SK-N-SH (cell line): ENCODE measurements around the gene SPACA6. TPM values are rescaled to one million over a fixed set of nuclear protein-coding genes. Genes with fewer than 3 reads are reported as not detected.

Experiments used
- CTCF ChIA-PET: fragments of 300-600, 350-600 bp; formaldehyde crosslinking; extraction: SDS; loops from one replicate; lab custom pipeline; 2021; lab: Yijun Ruan, JAX
- POLR2A ChIA-PET: fragments of 350-600 bp; sonication (Branson Sonifier 250); formaldehyde crosslinking; extraction: SDS; loops from one replicate; lab custom pipeline; 2020; ENCODE audit warnings: antibody characterized with exemption, inconsistent platforms; lab: Yijun Ruan, JAX
- DNase-seq: peaks from one replicate; pipeline ENCODE4 v3.0.0; 2012
- H2AFZ ChIP-seq: fragments of 200-600 bp; sonication (generic); 2 replicates; pipeline ENCODE4 v1.8.1; 2016; ENCODE audit warnings: antibody characterized with exemption, mild to moderate bottlenecking, low read depth
- H3F3A ChIP-seq: fragments of 200-600 bp; sonication (generic); replicated peaks from 2 replicates; pipeline ENCODE3; 2016; ENCODE audit warnings: antibody characterized with exemption, mild to moderate bottlenecking; ENCODE audit not compliant: insufficient read depth
- H3K27ac ChIP-seq, 2 experiments: fragments of 200-500 bp in 1 of 2; fragments of 200-600 bp in 1 of 2; sonication (Bioruptor generic) in 1 of 2; sonication (generic), shearing (Covaris generic) in 1 of 2; 2 replicates each; pipeline versions ENCODE4 v1.5.1 to v1.6.1; 2014 to 2016; ENCODE audit warnings: low read depth in 2 of 2, inconsistent platforms in 1 of 2, low read length in 1 of 2, mild to moderate bottlenecking in 1 of 2, mixed read lengths in 1 of 2
- H3K27me3 ChIP-seq: fragments of 200-600 bp; sonication (generic), shearing (Covaris generic); 2 replicates; pipeline ENCODE4 v1.6.1; 2016; ENCODE audit warnings: mixed run types; ENCODE audit not compliant: insufficient read depth
- H3K36me3 ChIP-seq, 2 experiments: fragments of 200-500 bp in 1 of 2; fragments of 200-600 bp in 1 of 2; sonication (Bioruptor generic) in 1 of 2; sonication (generic) in 1 of 2; replicated peaks in 1 of 2; 2 replicates each; pipeline versions ENCODE3 to v1.5.1; 2014 to 2016; ENCODE audit warnings: low read length in 1 of 2, mild to moderate bottlenecking in 1 of 2; ENCODE audit not compliant: insufficient read depth in 2 of 2, control insufficient read depth in 1 of 2
- H3K4me1 ChIP-seq, 2 experiments: fragments of 200-500 bp in 1 of 2; fragments of 200-600 bp in 1 of 2; sonication (Bioruptor generic) in 1 of 2; sonication (generic), shearing (Covaris generic) in 1 of 2; 2 replicates each; pipeline versions ENCODE4 v1.5.1 to v1.6.1; 2014 to 2016; ENCODE audit warnings: low read depth in 1 of 2, low read length in 1 of 2, mixed run types in 1 of 2; ENCODE audit not compliant: insufficient read depth in 2 of 2, control insufficient read depth in 1 of 2
- H3K4me2 ChIP-seq: fragments of 200-600 bp; sonication (generic), shearing (Covaris generic); 2 replicates; pipeline ENCODE4 v1.6.1; 2017; ENCODE audit warnings: mixed run types
- H3K4me3 ChIP-seq, 2 experiments: fragments of 200-500 bp in 1 of 2; fragments of 200-600 bp in 1 of 2; sonication (Bioruptor generic) in 1 of 2; sonication (generic), shearing (Covaris generic) in 1 of 2; 2 replicates each; pipeline versions ENCODE4 v1.5.1 to v1.8.1; 2014 to 2016; ENCODE audit warnings: low read depth in 2 of 2, inconsistent platforms in 1 of 2, low read length in 1 of 2, mild to moderate bottlenecking in 1 of 2, mixed read lengths in 1 of 2, moderate library complexity in 1 of 2
- H3K79me2 ChIP-seq: fragments of 200-600 bp; sonication (generic); 2 replicates; pipeline ENCODE4 v1.8.1; 2017; ENCODE audit warnings: mild to moderate bottlenecking; ENCODE audit not compliant: insufficient read depth
- H3K9ac ChIP-seq: fragments of 200-600 bp; sonication (generic); 2 replicates; pipeline ENCODE4 v1.6.1; 2017; ENCODE audit warnings: mixed run types
- H3K9me2 ChIP-seq: fragments of 200-600 bp; sonication (generic); 2 replicates; pipeline ENCODE4 v1.6.1; 2017; ENCODE audit warnings: mixed run types
- H3K9me3 ChIP-seq: fragments of 200-600 bp; sonication (generic); 2 replicates; pipeline ENCODE4 v1.6.1; 2017; ENCODE audit warnings: mixed run types, mild to moderate bottlenecking, moderate library complexity
- H4K20me1 ChIP-seq: fragments of 200-600 bp; sonication (generic); 2 replicates; pipeline ENCODE4 v1.6.1; 2017; ENCODE audit warnings: mild to moderate bottlenecking, mixed run types; ENCODE audit not compliant: insufficient read depth
- EP300 ChIP-seq, 2 experiments: IDR thresholded peaks; 2 replicates each; pipeline versions ENCODE4 v1.4.0 to v1.6.1; 2012; ENCODE audit warnings: borderline replicate concordance in 1 of 2, low read depth in 1 of 2, low read length in 1 of 2
- FOSL2 ChIP-seq: IDR thresholded peaks from 2 replicates; pipeline ENCODE4 v1.4.0; 2012; ENCODE audit warnings: low read depth, mild to moderate bottlenecking, moderate library complexity, borderline replicate concordance
- FOXJ3 ChIP-seq: sonication (generic); formaldehyde crosslinking; IDR thresholded peaks from 2 replicates; pipeline ENCODE4 v1.5.1; 2020; ENCODE audit warnings: mild to moderate bottlenecking, missing genetic modification reagents
- GABPA ChIP-seq: IDR thresholded peaks from 2 replicates; pipeline ENCODE4 v1.4.0; 2012; ENCODE audit warnings: low read depth, mild to moderate bottlenecking
- IRF3 ChIP-seq: fragments of 150-350 bp; IDR thresholded peaks from 2 replicates; pipeline ENCODE4 v1.6.1; 2016; ENCODE audit warnings: mild to moderate bottlenecking, low read depth, low read length
- JUND ChIP-seq: IDR thresholded peaks from 2 replicates; pipeline ENCODE4 v1.4.0; 2012
- MAX ChIP-seq: IDR thresholded peaks from 2 replicates; pipeline ENCODE4 v1.4.0; 2012; ENCODE audit warnings: low read depth
- MEF2A ChIP-seq: IDR thresholded peaks from 2 replicates; pipeline ENCODE4 v1.4.0; 2012; ENCODE audit warnings: low read depth, borderline replicate concordance
- POLR2AphosphoS5 ChIP-seq: IDR thresholded peaks from 2 replicates; pipeline ENCODE4 v1.6.1; 2012; ENCODE audit warnings: low read depth, low read length
- RAD21 ChIP-seq: IDR thresholded peaks from 2 replicates; pipeline ENCODE4 v1.6.1; 2012; ENCODE audit warnings: mild to moderate bottlenecking, low read length
- REST ChIP-seq: IDR thresholded peaks from 2 replicates; pipeline ENCODE4 v1.6.1; 2012; ENCODE audit warnings: mild to moderate bottlenecking, low read depth, low read length, moderate library complexity
- SMC3 ChIP-seq: IDR thresholded peaks from 2 replicates; pipeline ENCODE4 v1.6.1; 2012; ENCODE audit warnings: low read depth, low read length, improper control_type of control experiment
- TCF12 ChIP-seq: IDR thresholded peaks from 2 replicates; pipeline ENCODE4 v1.4.0; 2012
- USF1 ChIP-seq: IDR thresholded peaks from 2 replicates; pipeline ENCODE4 v1.4.0; 2012; ENCODE audit warnings: low read depth, borderline replicate concordance
- USF2 ChIP-seq: fragments of 150-350 bp; IDR thresholded peaks from 2 replicates; pipeline ENCODE4 v1.6.1; 2017; ENCODE audit warnings: antibody characterized with exemption, low read length, low read depth, borderline replicate concordance
- WGBS: methylation state at CpG from one replicate; pipeline ENCODE4 v1.1.6; 2017; ENCODE audit warnings: low lambda C conversion rate; 5-methylcytosine and 5-hydroxymethylcytosine counted together
- polyA plus RNA-seq, 3 experiments: library from polyadenylated mRNA; depleted of rRNA; stranded (reverse); fragments of >200 nt; gene quantifications; 2 replicates each; pipeline ENCODE4 v1.2.3, GENCODE V29; 2012

Gene SPACA6
- polyA plus RNA-seq, 1 of the 3 experiments (the other 2 are of a cell fraction), result 15.8 TPM

GRCh38 chr19:51710163-51710562 lies 17.0 kb downstream of the SPACA6 start (continued):
- TF ChIP-seq USF2, result no peak
- no peak for TF ChIP-seq POLR2AphosphoS5
- TF ChIP-seq, all 33 proteins: peak for 0

GRCh38 chr19:51711702-51712101 lies 18.6 kb downstream of the SPACA6 start:
- Histone ChIP-seq H3K27ac (no peak overlapping the region), H3K27me3 (peaks cover 3% of the 10 kb centered on the region; the same call in 1 of the 2 replicates), H3K4me1 (no peaks in the 10 kb centered on the region), H3K9me3 (no peaks in the 10 kb centered on the region), H2AFZ (no peak overlapping the region), H3K9ac (no peak overlapping the region), H3K4me3 (no peak overlapping the region), H3K4me2 (no peak overlapping the region), H4K20me1 (no peaks in the 10 kb centered on the region), H3K36me3 (peaks cover 2 to 19% of the 10 kb centered on the region in 2 experiments), H3F3A (peaks cover 38% of the 10 kb centered on the region), H3K79me2 (no peaks in the 10 kb centered on the region), H3K9me2 (no peaks in the 10 kb centered on the region)
- POLR2A ChIA-PET, result no interaction called here
- TF ChIP-seq FOSL2 (no peak), FOXJ3 (CRISPR knock-in tag) (no peak), JUND (no peak), IRF3 (no peak), GABPA (no peak), MEF2A (no peak), RAD21 (no peak), TCF12 (no peak), REST (no peak), EP300 (IDR thresholded peaks at IDR 0.05; ENCODE audit: borderline replicate concordance in 1 of 2, low read depth in 1 of 2, low read length in 1 of 2) (no peak), USF1 (no peak), MAX (no peak), SMC3 (no peak)
- WGBS, result 56% methylated on average over 1 of the region's 1 CpG
- no peak for DNase-seq
- CTCF ChIA-PET, result interaction anchor here (1.3 kb wide), 1 partner anchor 8 kb away, joined by 5 read pairs; no protein-coding TSS in a partner anchor
